Lung (tissue), 12 donors: ENCODE data around the gene EFNA1. TPM values are rescaled to one million over a fixed set of nuclear protein-coding genes. Genes with fewer than 3 reads are reported as not detected.

Source experiments
- ATAC-seq: fragments of 200-7000 bp; cut with Tn5 transposase; one replicate; pipeline ENCODE4 v1.9.1; 2020; ENCODE audit warnings: moderate number of reproducible peaks; ENCODE audit not compliant: insufficient read depth, low FRiP score
- DNase-seq, 3 donors: peaks; one replicate each; pipeline ENCODE4 v3.0.0-alpha.2; 2013 to 2017
- H3K27ac ChIP-seq, 2 donors: one replicate each; pipeline ENCODE4 v1.5.1; 2013; ENCODE audit warnings: mild to moderate bottlenecking in 2 of 2, moderate library complexity in 2 of 2, control low read depth in 1 of 2, inconsistent platforms in 1 of 2, low read depth in 1 of 2, low read length in 1 of 2
- H3K27me3 ChIP-seq, 3 donors: one replicate each; pipeline ENCODE4 v1.5.1; 2013; ENCODE audit warnings: low read length in 2 of 3; ENCODE audit not compliant: control insufficient read depth in 3 of 3, insufficient read depth in 3 of 3
- H3K36me3 ChIP-seq, 4 donors: one replicate each; pipeline ENCODE4 v1.5.1; 2013; ENCODE audit warnings: low read length in 4 of 4, mild to moderate bottlenecking in 1 of 4, moderate library complexity in 1 of 4; ENCODE audit not compliant: control insufficient read depth in 4 of 4, insufficient read depth in 4 of 4
- H3K4me1 ChIP-seq, 5 donors: one replicate each; pipeline ENCODE4 v1.5.1; 2013; ENCODE audit warnings: low read length in 5 of 5, mild to moderate bottlenecking in 2 of 5, moderate library complexity in 1 of 5; ENCODE audit not compliant: control insufficient read depth in 5 of 5, insufficient read depth in 5 of 5
- H3K4me3 ChIP-seq: one replicate; pipeline ENCODE4 v1.5.1; 2013; ENCODE audit warnings: mild to moderate bottlenecking, control low read depth, moderate library complexity
- H3K9ac ChIP-seq, 2 donors: one replicate each; pipeline ENCODE4 v1.5.1; 2013; ENCODE audit warnings: low read length in 2 of 2, control low read depth in 1 of 2; ENCODE audit not compliant: insufficient read depth in 1 of 2
- H3K9me3 ChIP-seq, 4 donors: one replicate each; pipeline ENCODE4 v1.5.1; 2013; ENCODE audit warnings: low read length in 3 of 4, mild to moderate bottlenecking in 1 of 4, moderate library complexity in 1 of 4; ENCODE audit not compliant: control insufficient read depth in 4 of 4, insufficient read depth in 3 of 4
- CTCF ChIP-seq: IDR thresholded peaks from 2 replicates; pipeline ENCODE4 v1.5.1; 2012; ENCODE audit warnings: mild to moderate bottlenecking; ENCODE audit errors: control extremely low read depth, extremely low read depth
- WGBS, 2 donors: extraction: QIAGEN DNeasy Blood & Tissue Kit; methylation state at CpG; one replicate each; pipeline ENCODE4 v1.1.7; 2013; 5-methylcytosine and 5-hydroxymethylcytosine counted together
- polyA plus RNA-seq, 2 donors: library from polyadenylated mRNA; stranded (reverse); fragments of 200-250 nt; gene quantifications; one replicate each; pipeline ENCODE4 v1.2.1, GENCODE V29; 2013
- total RNA-seq, 2 donors: library from RNA; depleted of rRNA in 1 of 2; stranded (reverse); fragments of >200 nt in 1 of 2; gene quantifications; one replicate each; pipeline ENCODE4 v1.2.1, GENCODE V29; 2014 to 2021
- donor health status: control.
- donor health status: control.
- donor health status: Bipolar disorder and iron deficiency.
- donor health status: healthy.
- donor health status: DM: yes; HTN: yes; CAD: no.

Gene EFNA1
- total and polyA plus RNA-seq, 4 donors, result 111 to 202 (median 168) TPM

- Histone ChIP-seq H3K27ac (peak overlapping the region; percentile 93 to 99), H3K9me3 (no peaks in the 10 kb centered on the region), H3K4me3 (no peak overlapping the region), H3K27me3 (peaks cover 0 to 2% (median 0%) of the 10 kb centered on the region in 3 donors), H3K4me1 (peaks cover 3 to 35% (median 10%) of the 10 kb centered on the region in 5 donors), H3K9ac (peak overlapping the region in 1 of 2 donors; percentile 89), H3K36me3 (peaks cover 0 to 27% (median 13%) of the 10 kb centered on the region in 4 donors)
- no peak for TF ChIP-seq CTCF
- 62 to 75% methylated on average over 1 of the region's 1 CpG for WGBS, 2 donors
- ATAC-seq, result no peak
- no peak for DNase-seq
Observed at GRCh38 chr1:155134322-155134721, 6.6 kb downstream of the EFNA1 start.

- Histone ChIP-seq H3K4me3 (peak overlapping the region; percentile 55), H3K36me3 (peaks cover 0 to 27% (median 13%) of the 10 kb centered on the region in 4 donors), H3K9ac (peak overlapping the region; percentile 26 to 89), H3K9me3 (no peaks in the 10 kb centered on the region), H3K27me3 (no peaks in the 10 kb centered on the region), H3K27ac (peak overlapping the region; percentile 93 to 99), H3K4me1 (peaks cover 3 to 36% (median 10%) of the 10 kb centered on the region in 5 donors)
- TF ChIP-seq CTCF, result no peak
- ATAC-seq (peak; percentile 83), DNase-seq (peak; percentile 78 to 79 (median 78))
- WGBS, 2 donors, result 8 to 18% methylated on average over 18 of the region's 18 CpGs
Observed at GRCh38 chr1:155134880-155135414, 7.3 kb downstream of the EFNA1 start.

- peak; percentile 89 for ATAC-seq
- peak; percentile 95 to 98 (median 97) for DNase-seq
- peak within 1 kb of the TSS; percentile 55 for H3K4me3 ChIP-seq
- H3K9ac ChIP-seq, result peak within 1 kb of the TSS; percentile 59 to 89
- H3K9me3 ChIP-seq, result no peaks in the 10 kb centered on the region
- 0 to 1% methylated on average over 42 to 52 of the region's 52 CpGs for WGBS, 2 donors
- TF ChIP-seq CTCF, result no peak
- H3K4me1 ChIP-seq, result peaks cover 3 to 34% (median 10%) of the 10 kb centered on the region in 5 donors
- peak within 1 kb of the TSS; percentile 93 to 99 for H3K27ac ChIP-seq
- H3K27me3 ChIP-seq, result no peaks in the 10 kb centered on the region
- H3K36me3 ChIP-seq, result peaks cover 2 to 27% (median 13%) of the 10 kb centered on the region in 4 donors
Observed at GRCh38 chr1:155135415-155136028, 7.8 kb downstream of the EFNA1 start, which contains the start of gene SLC50A1. Gene SLC50A1, plus strand, starts transcription at chr1:155135852. Its CDS starts 60 bp downstream, at chr1:155135912.
